ENCODE measurements around the gene BOLL. TPM values are rescaled to one million over a fixed set of nuclear protein-coding genes. Genes with fewer than 3 reads are reported as not detected.
"Not testable (repeated sequence)": the region's sequence is repeated elsewhere in the genome, so short reads cannot be mapped to it uniquely, and the experiment has no call there.

BOLL gene, protein sequence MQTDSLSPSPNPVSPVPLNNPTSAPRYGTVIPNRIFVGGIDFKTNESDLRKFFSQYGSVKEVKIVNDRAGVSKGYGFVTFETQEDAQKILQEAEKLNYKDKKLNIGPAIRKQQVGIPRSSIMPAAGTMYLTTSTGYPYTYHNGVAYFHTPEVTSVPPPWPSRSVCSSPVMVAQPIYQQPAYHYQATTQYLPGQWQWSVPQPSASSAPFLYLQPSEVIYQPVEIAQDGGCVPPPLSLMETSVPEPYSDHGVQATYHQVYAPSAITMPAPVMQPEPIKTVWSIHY
- not detected for total RNA-seq

DNA sequence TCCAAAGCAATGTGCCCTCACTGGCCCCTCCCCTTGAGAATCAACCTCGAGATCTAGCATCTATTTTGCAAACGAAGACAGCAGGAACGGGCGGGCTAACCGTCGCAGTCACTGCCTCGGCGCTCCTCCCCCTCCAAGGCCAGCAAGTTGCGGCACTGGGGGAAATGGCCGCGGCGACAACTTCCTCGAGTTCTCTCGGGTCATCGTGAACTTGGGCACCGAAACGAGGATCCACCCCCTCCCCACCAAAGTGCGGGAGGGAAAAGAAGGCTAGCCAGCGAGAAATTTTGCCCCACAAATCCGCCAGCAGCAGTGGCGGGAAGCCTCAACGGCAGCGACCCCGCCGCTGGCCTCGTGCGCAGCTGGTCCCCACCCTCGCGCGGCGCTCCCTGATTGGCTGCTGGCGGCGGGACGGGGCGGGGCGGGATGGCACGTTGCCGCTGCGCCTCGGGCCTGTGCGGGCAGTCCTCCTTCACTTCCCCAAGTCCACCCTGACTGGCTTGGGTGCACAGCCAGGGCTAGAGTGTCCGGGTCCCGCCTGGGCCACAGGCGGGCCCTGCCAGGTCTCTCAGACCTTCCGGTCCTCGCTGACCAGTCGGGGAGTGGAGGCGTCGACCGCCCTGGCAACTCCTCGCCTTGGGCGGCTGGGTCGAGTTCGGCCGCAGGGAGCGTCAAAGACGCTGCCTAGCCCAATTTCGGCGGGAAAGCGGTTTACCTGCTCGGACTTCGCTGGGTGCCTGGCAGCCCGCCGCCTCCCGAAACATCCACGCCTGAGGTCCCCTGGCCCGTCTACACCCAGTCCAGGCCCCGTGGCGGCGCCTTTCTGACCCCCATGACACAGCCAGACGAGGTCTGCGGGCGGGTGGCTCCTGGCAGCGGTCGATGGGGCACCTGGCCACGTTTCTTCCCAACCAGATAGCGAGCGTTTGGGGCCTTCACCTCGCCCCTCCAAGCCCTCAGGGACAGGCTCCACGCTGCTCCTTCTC, at the start of gene BOLL:
Gene BOLL (minus strand): TSS at position 364 of the 986 bp plus-strand sequence. CDS start 3,469 bp downstream, outside the sequence.
- TF ChIP-seq, protein P1, sequence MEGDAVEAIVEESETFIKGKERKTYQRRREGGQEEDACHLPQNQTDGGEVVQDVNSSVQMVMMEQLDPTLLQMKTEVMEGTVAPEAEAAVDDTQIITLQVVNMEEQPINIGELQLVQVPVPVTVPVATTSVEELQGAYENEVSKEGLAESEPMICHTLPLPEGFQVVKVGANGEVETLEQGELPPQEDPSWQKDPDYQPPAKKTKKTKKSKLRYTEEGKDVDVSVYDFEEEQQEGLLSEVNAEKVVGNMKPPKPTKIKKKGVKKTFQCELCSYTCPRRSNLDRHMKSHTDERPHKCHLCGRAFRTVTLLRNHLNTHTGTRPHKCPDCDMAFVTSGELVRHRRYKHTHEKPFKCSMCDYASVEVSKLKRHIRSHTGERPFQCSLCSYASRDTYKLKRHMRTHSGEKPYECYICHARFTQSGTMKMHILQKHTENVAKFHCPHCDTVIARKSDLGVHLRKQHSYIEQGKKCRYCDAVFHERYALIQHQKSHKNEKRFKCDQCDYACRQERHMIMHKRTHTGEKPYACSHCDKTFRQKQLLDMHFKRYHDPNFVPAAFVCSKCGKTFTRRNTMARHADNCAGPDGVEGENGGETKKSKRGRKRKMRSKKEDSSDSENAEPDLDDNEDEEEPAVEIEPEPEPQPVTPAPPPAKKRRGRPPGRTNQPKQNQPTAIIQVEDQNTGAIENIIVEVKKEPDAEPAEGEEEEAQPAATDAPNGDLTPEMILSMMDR (IDR thresholded peaks at IDR 0.05): no peak
- no peak for TF ChIP-seq POLR2A (IDR thresholded peaks at IDR 0.05)
- Histone ChIP-seq H3K4me3 (peak within 1 kb of the TSS in 1 of 2 donors; percentile 11), H3K4me1 (peaks cover 0 to 10% of the 10 kb centered on the region in 2 donors), H3K27ac (no peak within 1 kb of the TSS), H3K36me3 (no peaks in the 10 kb centered on the region), H3K9me3 (no peaks in the 10 kb centered on the region), H3K27me3 (peaks cover 9 to 10% of the 10 kb centered on the region in 2 donors)
- intact Hi-C loops (cut with DNase I; ENCODE audit: low total_unique reads): no loop called here
- no peak for DNase-seq

DNA sequence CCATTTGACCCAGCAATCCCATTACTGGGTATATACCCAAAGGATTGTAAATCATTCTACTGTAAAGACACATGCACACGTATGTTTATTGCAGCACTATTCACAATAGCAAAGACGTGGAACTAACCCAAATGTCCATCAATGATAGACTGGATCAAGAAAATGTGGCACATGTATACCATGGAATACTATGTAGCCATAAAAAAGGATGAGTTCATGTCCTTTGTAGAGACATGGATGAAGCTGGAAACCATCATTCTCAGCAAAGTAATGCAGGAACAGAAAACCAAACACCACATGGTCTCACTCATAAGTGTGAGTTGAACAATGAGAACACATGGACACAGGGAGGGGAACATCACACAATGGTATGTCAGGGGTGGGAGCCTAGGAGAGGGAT, 49.7 kb upstream of the BOLL start:
- H3K4me3 ChIP-seq; H3K27ac ChIP-seq; intact Hi-C loops (cut with DNase I; ENCODE audit: low total_unique reads); H3K4me1 ChIP-seq; H3K36me3 ChIP-seq; H3K9me3 ChIP-seq; DNase-seq; H3K27me3 ChIP-seq: not testable (repeated sequence)

DNA sequence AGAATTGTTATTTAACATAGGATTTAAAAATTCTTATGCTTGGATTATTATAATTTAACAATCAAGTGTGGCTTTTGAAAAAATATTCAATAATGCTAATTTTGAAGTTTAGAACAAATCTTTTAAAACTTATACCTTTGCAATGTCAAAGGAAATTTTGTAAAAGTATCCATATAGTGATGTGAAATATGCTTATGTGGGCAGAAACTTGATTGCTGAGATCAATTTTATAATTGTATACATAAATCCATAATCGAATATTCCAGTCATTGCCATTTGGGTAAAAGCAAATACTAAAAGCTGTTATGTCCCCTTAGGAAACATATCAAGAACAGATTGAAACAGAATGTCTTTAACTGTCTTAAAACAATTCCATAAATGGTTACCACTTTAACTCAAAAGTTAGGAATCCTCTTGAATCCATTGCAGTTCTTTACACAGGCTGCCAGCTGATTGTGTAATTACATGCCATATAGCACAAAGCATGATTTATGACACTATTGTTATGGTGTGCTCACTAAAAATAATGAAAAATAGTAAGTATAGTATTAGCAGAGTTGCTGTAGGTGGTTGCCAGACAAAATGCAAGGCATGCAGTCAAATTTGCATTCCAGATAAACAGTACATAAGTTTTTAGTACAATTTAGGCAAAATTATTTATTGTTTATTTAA, 43.5 kb upstream of the BOLL start:
- no peak for DNase-seq
- Histone ChIP-seq H3K36me3 (no peaks in the 10 kb centered on the region), H3K4me3 (no peak overlapping the region), H3K9me3 (no peaks in the 10 kb centered on the region), H3K4me1 (peaks cover 0 to 4% of the 10 kb centered on the region in 2 donors), H3K27ac (no peak overlapping the region), H3K27me3 (no peaks in the 10 kb centered on the region)
- intact Hi-C loops (cut with DNase I; ENCODE audit: low total_unique reads): no loop called here
- TF ChIP-seq, protein P1 (IDR thresholded peaks at IDR 0.05): no peak

DNA sequence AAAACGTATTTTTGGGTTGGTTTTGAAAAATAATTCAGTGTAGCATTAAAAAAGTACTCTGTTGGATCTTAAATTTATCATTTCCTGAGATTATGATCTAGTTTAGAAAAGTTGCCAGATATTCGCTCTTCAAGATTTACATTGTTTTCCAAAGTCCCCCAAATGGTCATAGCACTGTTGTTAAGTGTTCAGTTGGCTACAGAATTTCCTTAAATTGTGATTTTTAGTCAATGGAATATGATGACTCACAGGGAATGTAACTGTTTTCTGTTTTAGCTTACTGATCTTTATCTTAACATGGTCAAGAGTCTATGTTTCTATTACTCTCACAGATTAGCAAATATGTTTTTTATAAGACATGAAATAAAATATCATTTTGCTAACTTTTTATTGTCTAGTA, 42.5 kb upstream of the BOLL start:
- H3K4me3 ChIP-seq: no peak overlapping the region
- H3K4me1 ChIP-seq: peaks cover 0 to 4% of the 10 kb centered on the region in 2 donors
- no peak overlapping the region for H3K27ac ChIP-seq
- H3K9me3 ChIP-seq: no peaks in the 10 kb centered on the region
- DNase-seq: no peak
- H3K27me3 ChIP-seq: no peaks in the 10 kb centered on the region
- no peaks in the 10 kb centered on the region for H3K36me3 ChIP-seq
- TF ChIP-seq POLR2A (IDR thresholded peaks at IDR 0.05): no peak
- TF ChIP-seq, protein P1 (IDR thresholded peaks at IDR 0.05): no peak
- intact Hi-C loops (cut with DNase I; ENCODE audit: low total_unique reads): no loop called here

DNA sequence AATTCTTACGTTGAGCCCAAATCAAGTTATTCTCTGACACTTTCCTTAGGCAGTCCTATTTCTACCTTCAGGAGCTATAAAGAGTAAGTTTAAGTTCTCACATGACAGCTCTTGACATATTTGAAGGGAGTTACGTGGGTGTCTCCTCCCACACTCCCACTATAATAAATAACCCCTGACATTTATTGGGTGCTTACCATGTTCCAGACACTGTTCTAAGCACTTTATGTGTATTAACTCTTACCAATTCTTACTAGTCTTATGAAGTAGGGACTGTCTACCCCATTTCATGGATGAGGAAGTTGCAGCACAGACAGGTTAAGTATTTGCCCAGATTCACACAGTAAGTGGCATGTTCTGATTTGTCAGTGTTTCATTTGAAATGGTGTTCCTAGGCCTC, 37.2 kb upstream of the BOLL start:
- Histone ChIP-seq H3K9me3 (no peaks in the 10 kb centered on the region), H3K27me3 (no peaks in the 10 kb centered on the region), H3K4me3 (no peak overlapping the region), H3K27ac (no peak overlapping the region), H3K4me1 (no peaks in the 10 kb centered on the region), H3K36me3 (no peaks in the 10 kb centered on the region)
- DNase-seq: no peak
- TF ChIP-seq, protein P1 (IDR thresholded peaks at IDR 0.05): no peak
- TF ChIP-seq POLR2A (IDR thresholded peaks at IDR 0.05): no peak
- intact Hi-C loops (cut with DNase I; ENCODE audit: low total_unique reads): no loop called here
